GM18517 (cell line): ENCODE data around the gene PHLDA3.

ENCODE experiments used
- ATAC-seq: cut with Tn5 transposase; IDR thresholded peaks from one replicate; pipeline ENCODE4 v1.9.1; 2021; ENCODE audit warnings: mild to moderate bottlenecking, moderate library complexity; ENCODE audit not compliant: unreplicated experiment

Gene PHLDA3

DNA sequence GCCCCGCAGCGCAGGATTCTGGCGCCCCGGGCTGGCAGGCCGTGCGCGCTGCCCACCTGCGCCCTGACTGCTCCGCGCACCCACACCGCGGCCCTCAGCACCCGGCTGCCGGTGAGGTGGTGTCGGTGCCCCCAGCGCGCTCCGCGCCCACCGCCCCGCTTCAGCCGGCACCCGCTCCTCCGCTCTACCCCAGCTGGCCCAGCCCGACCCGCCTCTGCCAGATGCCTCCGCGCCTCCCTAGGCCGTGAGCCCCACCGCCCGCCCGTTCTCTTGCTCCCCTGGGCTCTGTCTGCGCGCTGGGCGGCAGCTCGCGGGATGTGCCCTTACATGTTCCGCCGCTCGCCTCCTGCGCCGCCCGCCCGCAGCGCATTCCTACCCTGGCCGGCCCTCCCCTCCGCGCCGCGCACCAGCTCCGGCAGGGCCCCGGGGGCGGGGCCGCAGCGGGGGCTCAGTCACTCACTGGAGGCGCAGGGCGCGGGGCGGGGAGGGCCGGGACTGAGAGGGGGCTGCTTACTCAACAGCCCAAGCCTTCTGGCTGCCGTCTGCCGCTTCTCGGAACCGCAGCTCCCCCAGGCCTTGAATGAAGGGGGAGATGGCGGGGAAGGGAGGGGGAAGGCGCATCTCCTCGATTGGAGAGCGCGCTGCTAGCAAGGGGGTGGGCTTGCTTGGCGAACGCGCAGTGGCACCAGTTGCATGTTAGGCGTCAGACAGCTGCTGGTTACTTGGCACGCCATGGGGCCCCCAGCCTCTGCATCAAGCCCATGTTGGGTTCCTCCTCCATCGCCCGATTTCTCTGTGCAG is at the start of gene PHLDA3:
Gene PHLDA3 (minus strand): TSS at position 345 of the 801 bp plus-strand sequence. CDS start 402 bp downstream, outside the sequence.
- no peak for ATAC-seq

DNA sequence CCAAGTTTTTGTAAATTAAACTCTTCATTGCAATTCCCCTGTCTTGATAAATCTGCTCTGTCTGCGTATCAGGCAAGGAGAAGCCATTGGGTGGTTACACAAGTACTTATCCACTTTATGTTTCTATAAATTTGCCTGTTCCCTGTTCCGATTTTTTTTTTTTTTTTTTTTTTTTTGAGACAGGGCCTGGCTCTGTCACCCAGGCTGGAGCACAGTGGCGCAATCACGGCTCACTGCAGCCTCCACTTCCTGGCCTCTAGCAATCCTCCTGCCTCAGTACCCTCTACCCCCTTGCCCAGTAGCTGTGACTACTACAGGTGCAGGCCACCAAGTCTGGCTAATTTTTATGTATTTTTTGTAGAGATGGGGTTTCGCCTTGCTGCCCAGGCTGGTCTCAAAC is 49.1 kb upstream of the PHLDA3 start:
- no peak for ATAC-seq

DNA sequence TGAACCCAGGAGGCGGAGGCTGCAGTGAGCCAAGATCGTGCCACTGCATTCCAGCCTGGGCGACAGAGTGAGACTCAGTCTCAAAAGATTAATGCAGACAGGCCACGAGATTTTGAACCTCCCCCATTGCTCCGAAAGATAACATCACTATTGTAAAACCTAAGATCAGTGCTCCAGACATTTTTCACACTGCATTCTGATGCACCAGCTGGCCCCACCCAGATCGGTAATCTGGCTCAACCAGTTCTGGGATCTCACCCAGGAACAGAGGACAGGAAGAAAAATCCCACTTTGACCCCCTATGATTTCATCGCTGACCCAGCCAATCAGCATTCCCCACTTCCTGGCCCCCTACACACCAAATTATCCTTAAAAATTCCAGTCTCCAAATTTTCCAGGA is 48.6 kb upstream of the PHLDA3 start:
- no peak for ATAC-seq

DNA sequence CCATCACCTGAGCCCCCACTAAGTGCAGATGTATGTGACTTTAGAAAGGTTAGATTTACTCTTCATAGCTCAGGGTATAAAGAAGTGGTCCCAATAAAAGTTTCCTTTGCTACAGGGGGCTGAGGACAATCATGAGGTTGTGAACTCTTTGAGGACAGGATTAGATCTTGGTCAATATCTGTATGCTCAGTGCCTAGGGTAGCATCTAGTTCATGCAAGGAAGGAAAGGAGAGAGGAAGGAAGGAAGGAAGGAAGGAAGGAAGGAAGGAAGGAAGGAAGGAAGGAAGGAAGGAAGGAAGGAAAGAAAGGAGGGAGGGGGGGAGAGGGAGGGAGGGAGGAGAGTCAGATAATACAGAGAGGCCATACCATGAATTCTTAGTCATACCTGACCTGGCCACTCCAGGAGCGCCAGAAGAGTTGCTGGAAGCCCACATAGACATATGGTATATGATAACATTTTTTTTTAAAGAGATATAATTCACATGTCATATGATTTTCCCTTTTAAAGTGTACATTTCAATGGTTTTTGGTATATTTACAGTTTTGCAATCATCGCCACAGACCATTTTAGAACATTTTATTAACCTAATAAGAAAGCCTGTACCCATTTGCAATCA is 47.6 kb upstream of the PHLDA3 start:
- no peak for ATAC-seq

GRCh38 chr1:201515895-201516294 is 46.9 kb upstream of the PHLDA3 start:
- no peak for ATAC-seq

DNA sequence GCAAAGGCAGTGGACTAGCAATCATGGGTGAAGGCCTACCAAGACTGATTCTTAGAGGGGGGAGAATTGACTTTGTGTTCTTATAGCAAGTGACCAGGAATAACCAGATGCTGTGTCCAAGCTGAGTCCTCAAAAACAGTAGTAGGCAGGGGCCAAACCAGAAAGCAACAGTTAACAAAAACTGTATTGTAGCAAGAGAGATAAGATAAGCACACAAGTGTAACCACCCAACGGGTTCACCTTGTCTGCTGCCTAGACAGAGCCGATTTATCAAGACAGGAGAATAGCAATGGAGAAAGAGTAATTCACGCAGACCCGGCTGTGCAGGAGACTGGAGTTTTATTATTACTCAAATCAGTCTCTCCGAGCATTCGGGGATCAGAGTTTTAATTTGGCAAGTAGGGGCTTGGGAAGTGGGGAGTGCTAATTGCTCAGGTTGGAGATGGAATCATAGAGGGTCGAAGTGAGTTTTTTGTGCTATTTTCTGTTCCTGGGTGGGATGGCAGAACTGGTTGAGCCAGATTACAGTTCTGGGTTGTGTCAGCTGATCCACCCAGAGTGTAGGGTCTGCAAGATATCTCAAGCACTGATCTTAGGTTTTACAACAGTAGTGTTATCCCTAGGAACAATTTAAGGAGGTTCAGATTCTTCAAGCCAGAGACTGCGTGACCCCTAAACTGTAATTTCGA is 46.2 kb upstream of the PHLDA3 start:
- no peak for ATAC-seq

DNA sequence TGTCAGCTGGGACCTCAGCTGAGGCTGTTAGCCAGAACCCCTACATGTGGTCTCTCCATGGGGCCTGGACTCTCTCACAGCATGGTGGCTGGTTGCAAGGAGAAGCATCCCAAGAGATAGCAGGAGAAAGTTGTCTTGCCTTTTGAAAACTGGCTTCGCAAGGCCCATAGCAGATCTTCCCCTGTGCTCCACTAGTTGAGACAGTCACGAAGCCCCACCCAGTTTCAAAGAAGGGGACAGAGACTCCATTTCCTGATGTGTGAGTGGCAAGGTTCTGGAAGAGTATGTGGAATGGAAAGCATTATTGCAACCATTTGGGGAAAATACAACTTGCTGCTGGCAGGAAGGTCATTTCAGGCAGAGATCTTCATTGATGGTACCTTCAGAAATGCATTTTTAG is 45.5 kb upstream of the PHLDA3 start:
- ATAC-seq, result no peak

GRCh38 chr1:201513498-201514243 is 44.7 kb upstream of the PHLDA3 start:
- ATAC-seq, result no peak

GRCh38 chr1:201511941-201512539 is 43.1 kb upstream of the PHLDA3 start:
- ATAC-seq, result no peak

GRCh38 chr1:201511396-201511940 is 42.5 kb upstream of the PHLDA3 start:
- ATAC-seq, result no peak

DNA sequence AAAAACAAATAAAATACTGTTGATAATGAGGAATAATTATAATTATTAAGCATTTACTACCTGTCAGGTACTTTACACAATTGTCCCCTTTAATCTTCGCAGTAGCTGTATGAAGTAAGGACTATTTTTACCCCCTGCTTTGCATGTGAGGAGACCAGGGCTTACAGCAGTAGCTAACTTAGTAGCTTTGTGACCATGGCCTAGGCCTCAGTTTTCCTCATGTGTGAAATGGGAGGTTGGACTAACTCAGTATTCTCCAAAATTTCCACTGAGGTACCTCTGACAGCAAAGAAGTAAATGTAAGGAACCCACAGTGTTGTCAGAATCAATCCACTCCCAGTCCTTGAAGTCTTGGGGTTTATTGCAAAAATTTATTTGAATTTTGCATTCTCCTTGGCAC is 41.7 kb upstream of the PHLDA3 start:
- no peak for ATAC-seq

- no peak for ATAC-seq
Observed at GRCh38 chr1:201509601-201510374, 40.8 kb upstream of the PHLDA3 start.

DNA sequence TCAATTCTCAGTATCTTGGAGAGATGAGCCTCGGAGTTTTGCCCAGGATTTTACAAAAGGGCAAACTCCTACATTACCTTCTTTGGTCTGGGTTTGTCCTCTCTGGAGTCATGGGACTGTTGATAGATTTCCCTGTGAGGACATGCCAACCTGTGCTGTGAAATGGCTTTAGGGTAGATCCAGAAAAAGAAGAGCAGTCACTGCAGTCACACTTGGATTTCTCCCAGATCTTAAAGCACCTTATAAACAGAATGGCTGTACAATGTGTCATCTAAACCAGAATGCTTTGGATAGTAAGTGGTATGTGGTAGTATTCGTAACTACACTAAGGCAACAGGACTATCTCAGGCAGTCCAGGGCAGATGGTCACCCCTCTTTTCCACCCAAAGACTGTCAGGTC is 39.8 kb upstream of the PHLDA3 start:
- no peak for ATAC-seq

GRCh38 chr1:201507360-201507675 is 38.3 kb upstream of the PHLDA3 start:
- ATAC-seq, result peak; percentile 15

DNA sequence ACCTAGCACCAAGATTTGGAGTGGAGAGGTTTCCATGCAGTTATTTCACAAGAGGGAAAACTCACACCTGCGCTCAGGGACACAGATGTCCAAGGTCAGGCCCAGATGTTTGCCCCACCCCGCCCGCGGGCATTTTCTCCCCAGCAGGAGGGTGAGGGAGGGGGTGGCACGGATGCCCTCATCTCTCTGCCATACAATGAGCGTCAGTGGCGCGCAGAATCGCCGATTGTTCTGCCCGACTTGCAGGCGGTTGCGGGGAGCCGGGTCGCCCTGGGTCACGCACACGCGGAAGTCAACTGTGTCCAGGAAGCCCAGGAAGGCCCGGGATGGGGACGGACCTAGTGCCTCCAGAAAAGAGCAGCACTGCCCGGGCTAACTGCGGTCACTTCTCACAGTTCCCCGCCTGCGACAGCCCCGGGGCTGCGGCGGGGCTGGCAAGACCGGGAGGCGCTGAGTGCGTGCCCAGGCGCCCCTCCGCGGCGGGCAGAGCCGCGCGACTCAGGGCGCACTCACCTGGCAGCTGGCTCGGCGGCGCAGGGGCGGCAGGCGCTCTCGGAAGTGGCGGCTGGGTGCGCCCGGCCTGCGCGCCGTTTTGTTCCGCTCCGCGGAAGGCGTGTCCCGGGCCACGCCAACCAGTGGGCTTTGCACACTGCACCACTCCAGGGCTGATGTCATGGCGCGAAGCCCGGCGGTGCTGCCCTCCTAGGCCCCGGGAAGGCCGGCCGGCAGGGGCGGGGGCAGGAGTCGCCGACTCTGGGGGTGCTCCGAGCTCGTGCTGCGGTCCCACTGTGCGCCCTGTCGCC is 37.8 kb upstream of the PHLDA3 start, which contains the start of gene CSRP1:
Gene CSRP1 (minus strand): TSS at position 567 of the 803 bp plus-strand sequence. CDS start 10,820 bp downstream, outside the sequence.
- peak; percentile 70 for ATAC-seq

- no peak for ATAC-seq
Observed at GRCh38 chr1:201506092-201506491, 37.1 kb upstream of the PHLDA3 start.

- no peak for ATAC-seq
Observed at GRCh38 chr1:201505503-201505890, 36.5 kb upstream of the PHLDA3 start.

DNA sequence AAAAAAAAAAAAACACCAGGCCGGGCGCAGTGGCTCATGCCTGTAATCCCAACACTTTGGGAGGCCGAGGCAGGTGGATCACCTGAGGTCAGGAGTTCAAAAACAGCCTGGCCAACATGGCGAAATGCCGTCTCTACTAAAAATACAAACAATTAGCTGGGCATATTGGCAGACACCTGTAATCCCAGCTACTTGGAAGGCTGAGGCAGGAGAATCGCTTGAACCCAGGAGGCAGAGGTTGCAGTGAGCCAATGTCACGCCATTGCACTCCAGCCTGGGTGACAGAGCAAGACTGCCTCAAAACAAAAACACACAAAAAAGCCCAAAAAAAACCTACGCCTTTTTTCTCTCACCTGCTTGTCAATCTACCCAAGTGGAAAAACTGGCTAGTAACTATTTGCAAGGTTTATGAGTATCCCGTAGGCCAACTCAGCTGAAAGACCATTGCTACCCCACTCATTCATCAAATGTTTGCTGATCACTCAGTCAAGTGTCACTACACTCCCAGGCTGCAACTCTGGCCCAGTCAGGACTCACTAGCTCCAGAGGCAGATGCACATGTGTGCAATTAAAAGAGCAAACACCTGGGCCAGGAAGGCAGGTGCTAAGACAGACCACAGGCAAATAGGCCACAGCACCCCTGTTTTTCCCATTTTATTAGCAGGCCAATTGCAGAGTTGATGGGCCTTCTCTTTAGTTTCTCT is 36.0 kb upstream of the PHLDA3 start:
- ATAC-seq, result no peak
